Activated CD4-positive, alpha-beta T cell treated with anti-CD3 and anti-CD28 coated beads for 36 hours (primary cell): ENCODE measurements around the gene NLGN1. TPM values are rescaled to one million over a fixed set of nuclear protein-coding genes. Genes with fewer than 3 reads are reported as not detected.

Source experiments
- ATAC-seq: fragments of 200-7000 bp; cut with Tn5 transposase; one replicate; pipeline ENCODE4 v1.10.0; 2021; ENCODE audit warnings: mild to moderate bottlenecking, moderate library complexity
- CTCF ChIA-PET: fragments of 350-600 bp; sonication (Branson Sonifier 250); formaldehyde crosslinking; loops from one replicate; lab custom pipeline; 2021; ENCODE audit warnings: antibody characterized with exemption; lab: Charles Lee
- POLR2A ChIA-PET: fragments of 350-600 bp; sonication (Branson Sonifier 250); formaldehyde crosslinking; loops from one replicate; lab custom pipeline; 2021; ENCODE audit warnings: antibody characterized with exemption, inconsistent platforms; lab: Charles Lee
- DNase-seq: peaks from one replicate; pipeline ENCODE4 v3.0.0-alpha.2; 2020
- H3K27ac Mint-ChIP-seq: one replicate; pipeline ENCODE4 v1.8.0; 2021; ENCODE audit warnings: mixed read lengths
- H3K27me3 Mint-ChIP-seq: one replicate; pipeline ENCODE4 v1.8.0; 2021; ENCODE audit warnings: mixed read lengths
- H3K36me3 Mint-ChIP-seq: one replicate; pipeline ENCODE4 v1.8.0; 2021; ENCODE audit warnings: low read depth, mixed read lengths
- H3K4me1 Mint-ChIP-seq: one replicate; pipeline ENCODE4 v1.8.0; 2021; ENCODE audit warnings: mixed read lengths
- H3K4me3 Mint-ChIP-seq: one replicate; pipeline ENCODE4 v1.8.0; 2021; ENCODE audit warnings: mild to moderate bottlenecking, moderate library complexity, mixed read lengths
- H3K9me3 Mint-ChIP-seq: one replicate; pipeline ENCODE4 v1.8.0; 2021; ENCODE audit warnings: low read depth, mixed read lengths
- intact Hi-C, 2 experiments: fragments of 100-400 bp; cut with DNase I in 1 of 2; cut with micrococcal nuclease in 1 of 2; formaldehyde crosslinking; loops; one replicate each; pipeline versions ENCODE4 v1.14.2 to v1.15.1; 2022 to 2024; cut with DNase I, micrococcal nuclease
- total RNA-seq, 2 experiments: library from RNA; stranded (reverse); gene quantifications; one replicate each; pipeline ENCODE4 v1.2.3, GENCODE V29; 2021

The NLGN1 gene
- total RNA-seq, 2 experiments from 2014 or later: not detected

DNA sequence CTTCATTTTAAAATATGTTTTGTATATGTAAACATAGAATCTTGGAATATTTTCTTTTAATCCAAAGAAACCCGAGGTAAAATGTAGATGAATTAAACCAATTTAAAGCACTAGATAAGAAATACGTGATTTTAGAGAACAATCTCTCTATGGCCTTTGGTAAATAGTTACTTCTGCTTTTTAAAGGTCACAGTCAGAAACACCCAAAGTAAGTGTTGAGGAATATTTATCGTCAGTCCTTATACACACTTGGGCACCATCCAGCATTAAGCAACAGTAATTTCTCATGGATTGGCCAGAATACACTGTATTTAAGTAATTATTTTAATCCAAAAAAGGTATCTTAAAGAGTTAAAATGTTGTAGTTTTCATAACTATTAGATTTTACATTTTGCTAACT is 713.2 kb downstream of the NLGN1 start:
- Mint-ChIP-seq H3K4me3 (no peak overlapping the region), H3K27me3 (no peaks in the 10 kb centered on the region), H3K9me3 (no peaks in the 10 kb centered on the region), H3K36me3 (no peaks in the 10 kb centered on the region), H3K27ac (no peak overlapping the region), H3K4me1 (no peaks in the 10 kb centered on the region)
- POLR2A ChIA-PET: no interaction called here
- CTCF ChIA-PET: no interaction called here
- ATAC-seq (no peak), DNase-seq (no peak)
- intact Hi-C loops: no loop called here

DNA sequence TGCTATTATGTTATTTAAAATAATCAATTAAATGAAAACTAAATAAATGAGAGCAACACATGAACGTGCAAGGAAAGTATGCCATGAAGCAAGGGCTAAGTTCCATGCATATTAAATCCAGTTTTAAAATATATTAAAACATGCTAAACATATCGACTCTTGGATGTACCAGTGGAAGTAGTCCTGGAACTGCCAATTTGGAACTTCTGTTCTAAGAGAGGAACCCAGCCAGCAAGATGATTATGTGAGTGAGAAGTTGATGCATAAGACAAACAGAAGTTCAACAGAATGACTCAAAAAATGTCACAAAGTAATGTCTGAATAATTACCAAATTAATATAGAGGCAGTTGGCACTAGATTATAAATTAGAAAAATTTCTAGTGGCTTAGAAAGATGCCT is 714.2 kb downstream of the NLGN1 start:
- Mint-ChIP-seq H3K9me3 (no peaks in the 10 kb centered on the region), H3K4me3 (no peak overlapping the region)

DNA sequence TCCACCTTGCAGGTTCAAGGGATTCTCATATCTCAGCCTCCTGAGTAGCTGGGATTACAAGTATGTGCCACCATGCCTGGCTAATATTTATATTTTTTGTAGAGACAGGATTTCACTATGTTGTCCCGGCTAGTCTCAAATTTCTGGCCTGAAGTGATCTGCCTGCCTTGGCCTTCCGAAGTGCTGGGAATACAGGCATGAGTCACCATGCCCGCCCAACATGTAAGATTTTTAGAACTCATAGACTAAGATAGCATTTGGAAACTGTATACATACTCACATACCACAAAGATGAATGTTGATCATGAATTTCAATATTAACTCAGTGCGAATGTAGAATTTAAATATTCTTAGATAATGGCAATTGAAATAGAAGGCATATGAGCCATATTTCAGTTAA is 718.9 kb downstream of the NLGN1 start:
- ChIA-PET POLR2A (no interaction called here), CTCF (no interaction called here)
- Mint-ChIP-seq H3K9me3 (peaks cover 2% of the 10 kb centered on the region), H3K4me1 (no peaks in the 10 kb centered on the region), H3K27ac (no peak overlapping the region), H3K4me3 (no peak overlapping the region), H3K27me3 (no peaks in the 10 kb centered on the region), H3K36me3 (no peaks in the 10 kb centered on the region)
- intact Hi-C loops: no loop called here
- ATAC-seq: no peak
- DNase-seq: no peak

More for the DNA sequence above, 714.2 kb downstream of the NLGN1 start:
- POLR2A ChIA-PET: no interaction called here
- intact Hi-C loops: no loop called here
- H3K36me3 Mint-ChIP-seq: no peaks in the 10 kb centered on the region
- no peaks in the 10 kb centered on the region for H3K4me1 Mint-ChIP-seq
- no peak overlapping the region for H3K27ac Mint-ChIP-seq
- DNase-seq (no peak), ATAC-seq (no peak)
- no peaks in the 10 kb centered on the region for H3K27me3 Mint-ChIP-seq
- CTCF ChIA-PET: no interaction called here

DNA sequence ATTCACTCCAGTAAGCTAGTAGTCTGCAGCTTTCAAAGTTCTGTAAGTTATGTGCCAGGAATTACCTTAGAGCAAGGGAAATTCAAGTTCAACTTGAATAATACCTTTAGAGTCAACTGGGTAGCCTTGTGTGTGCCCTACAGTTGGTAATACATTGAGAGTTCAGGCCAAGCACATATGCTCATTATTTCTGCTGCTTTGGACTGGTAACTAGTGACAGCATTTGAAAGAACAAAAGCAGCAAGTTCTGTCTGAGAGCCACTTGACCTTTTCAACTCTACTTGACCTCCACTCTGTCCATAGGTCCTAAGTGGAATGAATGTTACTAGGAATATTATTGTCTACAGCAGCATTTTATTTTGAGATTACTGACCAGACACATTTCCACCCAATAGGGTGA is 723.5 kb downstream of the NLGN1 start:
- H3K27me3 Mint-ChIP-seq: no peaks in the 10 kb centered on the region
- CTCF ChIA-PET: interaction anchor here (1.5 kb wide), 1 partner anchor 8 kb away, joined by 4 read pairs; no protein-coding TSS in a partner anchor
- ATAC-seq (no peak), DNase-seq (no peak)
- H3K4me1 Mint-ChIP-seq: no peaks in the 10 kb centered on the region
- intact Hi-C loops: no loop called here
- H3K36me3 Mint-ChIP-seq: no peaks in the 10 kb centered on the region
- H3K4me3 Mint-ChIP-seq: no peak overlapping the region
- no peak overlapping the region for H3K27ac Mint-ChIP-seq
- POLR2A ChIA-PET: no interaction called here
- H3K9me3 Mint-ChIP-seq: peaks cover 2% of the 10 kb centered on the region

DNA sequence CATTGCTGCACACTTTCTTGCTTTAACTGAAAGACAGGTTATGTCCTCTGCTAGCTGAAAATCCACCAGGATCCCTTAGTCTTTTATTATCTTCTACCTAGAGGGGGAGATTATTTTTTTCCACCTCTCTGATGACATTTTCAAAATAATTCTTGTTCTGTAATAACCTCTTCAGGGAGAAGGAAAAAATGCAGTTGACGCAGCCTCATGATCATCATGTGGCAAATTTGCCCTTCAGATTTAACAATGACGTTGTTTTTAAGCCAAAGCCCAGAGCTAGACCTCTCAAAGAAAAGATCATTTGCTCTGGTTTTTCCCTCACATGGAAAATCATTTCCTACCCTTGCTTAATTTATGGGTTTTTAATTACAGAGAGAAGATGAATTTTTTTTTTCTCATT is 724.9 kb downstream of the NLGN1 start:
- H3K4me3 Mint-ChIP-seq: no peak overlapping the region
- no peak overlapping the region for H3K27ac Mint-ChIP-seq
- H3K36me3 Mint-ChIP-seq: no peaks in the 10 kb centered on the region
- no peak for ATAC-seq
- DNase-seq: no peak
- CTCF ChIA-PET: no interaction called here
- peaks cover 2% of the 10 kb centered on the region for H3K9me3 Mint-ChIP-seq
- intact Hi-C loops: no loop called here
- H3K4me1 Mint-ChIP-seq: no peaks in the 10 kb centered on the region
- H3K27me3 Mint-ChIP-seq: no peaks in the 10 kb centered on the region
- POLR2A ChIA-PET: no interaction called here

DNA sequence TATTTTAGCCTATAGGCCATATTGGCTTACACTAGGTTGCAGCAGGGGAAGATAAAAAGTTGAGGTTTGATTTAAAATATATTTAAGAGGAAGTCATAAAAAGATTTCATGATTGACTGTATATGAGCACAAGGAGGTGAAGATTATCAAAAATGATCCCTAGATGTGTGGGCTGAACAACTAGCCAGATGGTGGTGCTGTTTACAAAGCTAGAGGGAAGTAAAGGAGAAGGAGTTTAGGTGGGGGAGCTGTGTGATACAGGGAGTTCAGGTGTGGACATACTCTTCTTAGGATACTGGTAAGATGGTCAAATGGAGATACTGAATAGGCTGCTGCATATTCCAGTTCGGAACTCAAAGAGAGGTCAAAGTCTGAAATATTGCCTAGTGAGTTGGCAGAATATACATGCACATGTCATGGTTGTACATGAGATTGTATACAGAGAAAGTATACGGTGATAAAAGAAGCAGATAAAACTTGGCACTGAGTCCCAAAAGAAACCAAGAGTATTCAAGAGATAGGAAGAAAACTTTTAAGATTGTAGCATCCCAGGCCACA is 727.8 kb downstream of the NLGN1 start:
- no peaks in the 10 kb centered on the region for H3K9me3 Mint-ChIP-seq
- ChIA-PET CTCF (no interaction called here), POLR2A (no interaction called here)
- no peak for DNase-seq
- no peaks in the 10 kb centered on the region for H3K36me3 Mint-ChIP-seq
- no peaks in the 10 kb centered on the region for H3K27me3 Mint-ChIP-seq
- intact Hi-C loops: no loop called here
- no peak for ATAC-seq
- no peaks in the 10 kb centered on the region for H3K4me1 Mint-ChIP-seq
- H3K27ac Mint-ChIP-seq: no peak overlapping the region
- H3K4me3 Mint-ChIP-seq: no peak overlapping the region

DNA sequence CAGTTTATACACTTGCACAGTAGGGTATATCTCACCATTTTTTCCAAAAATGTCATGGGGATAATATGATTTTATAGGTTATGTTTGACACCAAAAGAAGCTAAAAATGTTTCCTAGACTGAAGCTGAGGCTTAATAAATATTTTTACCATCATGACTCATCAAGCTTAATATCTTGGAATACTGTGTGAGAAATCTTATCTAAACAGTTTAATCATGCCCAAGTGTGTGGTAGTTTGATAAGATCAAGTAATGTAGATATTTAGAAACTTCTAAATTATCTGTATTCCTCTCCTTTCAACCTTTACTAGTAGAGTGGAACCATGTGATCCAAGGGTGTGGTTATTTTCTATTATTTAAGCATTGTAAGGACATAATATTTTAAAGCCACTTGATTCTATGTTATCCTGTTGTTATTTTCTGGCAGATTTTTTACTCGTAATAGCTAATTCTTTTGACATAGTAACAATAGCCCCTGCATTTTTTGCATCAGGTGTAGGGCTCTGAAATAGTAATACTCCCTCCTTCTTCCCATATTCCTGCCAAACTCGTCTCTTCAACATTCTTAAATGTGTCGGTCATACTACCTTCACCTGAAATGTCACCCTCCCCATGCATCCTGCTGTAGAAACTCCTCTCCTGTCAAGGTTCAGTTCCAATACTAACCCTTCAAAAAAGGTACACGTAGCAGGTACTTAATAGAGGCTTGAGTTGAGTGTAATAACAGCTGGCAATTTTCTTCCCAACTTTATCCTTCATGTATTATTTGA is 729.6 kb downstream of the NLGN1 start:
- no peak for ATAC-seq
- ChIA-PET CTCF (no interaction called here), POLR2A (no interaction called here)
- no peak for DNase-seq
- intact Hi-C loops: no loop called here
- no peaks in the 10 kb centered on the region for H3K27me3 Mint-ChIP-seq
- H3K36me3 Mint-ChIP-seq: no peaks in the 10 kb centered on the region
- H3K27ac Mint-ChIP-seq: no peak overlapping the region
- H3K4me3 Mint-ChIP-seq: no peak overlapping the region
- H3K9me3 Mint-ChIP-seq: no peaks in the 10 kb centered on the region
- no peaks in the 10 kb centered on the region for H3K4me1 Mint-ChIP-seq

DNA sequence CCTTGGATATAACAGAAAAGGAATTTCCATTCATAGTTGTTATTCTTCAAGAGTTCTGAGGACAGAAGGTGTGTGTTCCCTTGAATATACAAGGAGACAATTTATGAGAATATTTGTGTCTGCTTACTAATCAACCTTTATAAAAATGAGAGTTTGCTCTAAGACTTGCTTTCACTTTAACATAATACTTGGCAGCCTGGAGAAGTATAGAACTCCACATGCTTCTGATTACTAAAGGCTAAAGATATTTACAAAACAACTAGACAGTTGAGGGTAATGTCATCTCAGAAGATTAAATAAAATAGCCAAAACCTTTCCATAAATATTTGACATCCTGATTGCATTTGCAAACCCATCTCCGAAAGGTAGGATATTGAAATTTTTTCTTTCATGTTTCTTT is 734.5 kb downstream of the NLGN1 start:
- Mint-ChIP-seq H3K9me3 (no peaks in the 10 kb centered on the region), H3K27ac (no peak overlapping the region), H3K4me3 (no peak overlapping the region), H3K36me3 (no peaks in the 10 kb centered on the region), H3K4me1 (no peaks in the 10 kb centered on the region), H3K27me3 (no peaks in the 10 kb centered on the region)
- intact Hi-C loops: no loop called here
- POLR2A ChIA-PET: no interaction called here
- ATAC-seq (no peak), DNase-seq (no peak)
- CTCF ChIA-PET: no interaction called here

DNA sequence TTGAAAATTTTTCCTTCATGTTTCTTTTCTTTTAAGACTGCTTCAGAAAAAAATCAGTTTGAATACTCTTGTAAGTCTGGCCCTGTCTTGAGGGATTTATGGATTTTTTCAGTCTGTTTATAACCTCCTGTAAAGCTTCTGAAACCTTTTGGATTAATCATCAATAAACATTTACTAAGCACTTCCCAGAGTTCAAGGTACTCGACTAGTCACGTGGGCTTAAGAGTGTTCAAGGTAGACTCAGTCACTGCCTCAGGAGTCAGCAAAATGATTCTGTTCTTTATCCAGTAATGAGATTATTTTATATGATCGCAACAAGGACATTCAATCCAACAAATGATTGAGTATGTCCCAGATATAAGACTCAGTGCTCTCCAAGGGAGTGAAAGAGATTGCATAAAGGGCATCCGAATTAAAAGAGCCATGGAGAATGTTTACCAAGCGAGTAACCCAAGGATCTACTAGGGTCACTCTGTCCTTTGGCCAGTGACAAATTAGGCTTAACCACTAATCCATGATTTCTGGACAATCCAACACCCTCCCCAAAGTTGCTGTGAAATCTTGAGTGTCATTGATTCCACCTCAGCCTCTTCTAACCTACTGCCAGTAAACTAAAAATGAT is 735.0 kb downstream of the NLGN1 start:
- no peak overlapping the region for H3K27ac Mint-ChIP-seq
- H3K27me3 Mint-ChIP-seq: no peaks in the 10 kb centered on the region
- CTCF ChIA-PET: no interaction called here
- no peaks in the 10 kb centered on the region for H3K9me3 Mint-ChIP-seq
- ATAC-seq (no peak), DNase-seq (no peak)
- no peaks in the 10 kb centered on the region for H3K36me3 Mint-ChIP-seq
- H3K4me1 Mint-ChIP-seq: no peaks in the 10 kb centered on the region
- intact Hi-C loops: no loop called here
- H3K4me3 Mint-ChIP-seq: no peak overlapping the region
- POLR2A ChIA-PET: no interaction called here

DNA sequence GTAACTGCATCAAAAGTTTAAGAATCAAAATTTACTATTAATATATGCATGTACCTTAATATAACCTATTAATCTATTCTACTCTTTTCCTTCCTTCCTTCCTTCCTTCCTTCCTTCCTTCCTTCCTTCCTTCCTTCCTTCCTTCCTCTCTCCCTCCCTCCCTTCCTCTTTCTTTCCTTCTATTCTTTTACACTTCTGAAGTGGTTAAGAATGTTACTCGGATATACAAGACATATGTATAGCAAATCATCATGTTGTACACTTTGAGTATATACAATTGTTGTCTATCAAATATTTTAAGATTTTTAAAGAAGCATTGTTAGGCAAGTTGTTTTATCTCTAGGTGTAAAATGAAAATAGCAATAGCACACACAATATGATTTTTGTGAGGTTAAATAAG is 748.5 kb downstream of the NLGN1 start:
- no peaks in the 10 kb centered on the region for H3K27me3 Mint-ChIP-seq
- intact Hi-C loops: no loop called here
- no peak for ATAC-seq

DNA sequence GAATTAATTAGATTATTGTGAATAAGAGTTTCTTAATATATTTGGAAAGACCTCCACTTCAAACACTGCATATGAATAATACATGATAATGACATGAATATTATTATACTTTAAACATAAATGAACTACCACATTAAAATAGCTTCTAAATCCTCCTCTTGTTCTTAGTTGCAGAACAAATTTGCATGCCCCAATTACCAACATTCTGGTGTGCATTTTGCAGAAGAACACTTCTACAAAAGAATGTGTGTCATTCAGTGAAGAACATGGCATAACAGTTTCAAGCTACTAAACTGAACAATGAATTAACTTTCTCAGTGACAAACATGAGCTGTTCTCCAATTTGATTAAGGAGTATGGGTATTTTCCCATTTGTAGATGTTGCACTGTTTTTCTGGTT is 750.3 kb downstream of the NLGN1 start:
- DNase-seq (no peak), ATAC-seq (no peak)
- intact Hi-C loops: no loop called here
- Mint-ChIP-seq H3K36me3 (no peaks in the 10 kb centered on the region), H3K27me3 (no peaks in the 10 kb centered on the region), H3K9me3 (no peaks in the 10 kb centered on the region), H3K4me1 (no peaks in the 10 kb centered on the region), H3K4me3 (no peak overlapping the region), H3K27ac (no peak overlapping the region)
- POLR2A ChIA-PET: no interaction called here
- CTCF ChIA-PET: no interaction called here

More for the DNA sequence above, 748.5 kb downstream of the NLGN1 start:
- ChIA-PET CTCF (no interaction called here), POLR2A (no interaction called here)
- Mint-ChIP-seq H3K36me3 (no peaks in the 10 kb centered on the region), H3K9me3 (no peaks in the 10 kb centered on the region), H3K4me1 (no peaks in the 10 kb centered on the region), H3K4me3 (no peak overlapping the region), H3K27ac (no peak overlapping the region)
- no peak for DNase-seq

DNA sequence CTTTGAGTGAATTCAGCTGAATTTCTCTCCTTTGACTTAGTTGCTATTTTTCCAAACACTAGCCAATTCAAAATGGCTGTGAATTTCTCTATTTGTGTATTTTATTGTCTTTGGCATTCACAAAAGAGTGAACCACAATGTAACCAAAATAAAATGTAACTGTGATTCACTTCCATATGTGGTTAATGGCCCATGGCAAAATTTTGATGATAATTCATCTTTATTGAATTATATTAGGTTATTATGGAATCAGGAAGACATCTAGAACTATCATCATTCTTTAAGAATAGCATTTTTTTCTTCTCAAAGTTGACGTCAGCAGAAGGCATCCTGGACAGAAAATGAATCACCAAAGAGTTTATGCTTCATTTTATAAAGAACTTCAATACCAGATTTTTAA is 756.3 kb downstream of the NLGN1 start:
- Mint-ChIP-seq H3K27ac (no peak overlapping the region), H3K9me3 (no peaks in the 10 kb centered on the region), H3K4me1 (no peaks in the 10 kb centered on the region), H3K27me3 (no peaks in the 10 kb centered on the region), H3K4me3 (no peak overlapping the region), H3K36me3 (no peaks in the 10 kb centered on the region)
- intact Hi-C loops: no loop called here
- DNase-seq (no peak), ATAC-seq (no peak)
- ChIA-PET POLR2A (no interaction called here), CTCF (no interaction called here)
